ENCODE results near the gene CHCHD6.

Gene CHCHD6

DNA sequence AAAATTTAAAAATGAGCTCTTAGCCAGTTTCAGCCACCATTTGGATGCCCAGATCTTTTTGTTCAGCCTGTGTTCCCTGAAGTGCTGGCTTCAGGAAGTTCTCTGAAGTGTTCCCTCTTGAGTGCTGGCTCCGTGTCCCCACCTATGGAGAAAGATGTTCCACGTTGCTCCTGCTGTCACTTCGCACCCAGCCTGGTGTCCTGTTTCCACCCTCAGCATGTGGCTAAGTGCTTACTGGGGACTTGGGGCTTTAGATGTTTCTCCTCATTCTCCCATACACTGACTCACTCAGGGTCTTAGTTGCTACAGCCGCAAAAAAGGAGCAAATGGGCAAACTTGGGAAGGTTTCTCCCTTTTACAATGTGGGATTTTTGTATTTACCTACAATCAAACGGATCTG is 16.6 kb downstream of the CHCHD6 start:
- TF ChIP-seq, protein P1, sequence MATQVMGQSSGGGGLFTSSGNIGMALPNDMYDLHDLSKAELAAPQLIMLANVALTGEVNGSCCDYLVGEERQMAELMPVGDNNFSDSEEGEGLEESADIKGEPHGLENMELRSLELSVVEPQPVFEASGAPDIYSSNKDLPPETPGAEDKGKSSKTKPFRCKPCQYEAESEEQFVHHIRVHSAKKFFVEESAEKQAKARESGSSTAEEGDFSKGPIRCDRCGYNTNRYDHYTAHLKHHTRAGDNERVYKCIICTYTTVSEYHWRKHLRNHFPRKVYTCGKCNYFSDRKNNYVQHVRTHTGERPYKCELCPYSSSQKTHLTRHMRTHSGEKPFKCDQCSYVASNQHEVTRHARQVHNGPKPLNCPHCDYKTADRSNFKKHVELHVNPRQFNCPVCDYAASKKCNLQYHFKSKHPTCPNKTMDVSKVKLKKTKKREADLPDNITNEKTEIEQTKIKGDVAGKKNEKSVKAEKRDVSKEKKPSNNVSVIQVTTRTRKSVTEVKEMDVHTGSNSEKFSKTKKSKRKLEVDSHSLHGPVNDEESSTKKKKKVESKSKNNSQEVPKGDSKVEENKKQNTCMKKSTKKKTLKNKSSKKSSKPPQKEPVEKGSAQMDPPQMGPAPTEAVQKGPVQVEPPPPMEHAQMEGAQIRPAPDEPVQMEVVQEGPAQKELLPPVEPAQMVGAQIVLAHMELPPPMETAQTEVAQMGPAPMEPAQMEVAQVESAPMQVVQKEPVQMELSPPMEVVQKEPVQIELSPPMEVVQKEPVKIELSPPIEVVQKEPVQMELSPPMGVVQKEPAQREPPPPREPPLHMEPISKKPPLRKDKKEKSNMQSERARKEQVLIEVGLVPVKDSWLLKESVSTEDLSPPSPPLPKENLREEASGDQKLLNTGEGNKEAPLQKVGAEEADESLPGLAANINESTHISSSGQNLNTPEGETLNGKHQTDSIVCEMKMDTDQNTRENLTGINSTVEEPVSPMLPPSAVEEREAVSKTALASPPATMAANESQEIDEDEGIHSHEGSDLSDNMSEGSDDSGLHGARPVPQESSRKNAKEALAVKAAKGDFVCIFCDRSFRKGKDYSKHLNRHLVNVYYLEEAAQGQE (IDR thresholded peaks at IDR 0.05; ENCODE audit: insufficient read depth in 1 of 2, low read depth in 2 of 2, low read length in 2 of 2): no peak
- no peak for TF ChIP-seq SIN3A (IDR thresholded peaks at IDR 0.05; ENCODE audit: borderline replicate concordance, insufficient read depth, low read length)
- no peak for TF ChIP-seq POLR2AphosphoS5 (IDR thresholded peaks at IDR 0.05; ENCODE audit: low read depth, low read length)
- TF ChIP-seq TAF1 (IDR thresholded peaks at IDR 0.05; ENCODE audit: borderline replicate concordance, insufficient read depth, low read length): no peak
- TF ChIP-seq FOXP2 (optimal IDR thresholded peaks at IDR 0.05; ENCODE audit: borderline replicate concordance, extremely low read depth, extremely low read length, insufficient read depth): no peak

DNA sequence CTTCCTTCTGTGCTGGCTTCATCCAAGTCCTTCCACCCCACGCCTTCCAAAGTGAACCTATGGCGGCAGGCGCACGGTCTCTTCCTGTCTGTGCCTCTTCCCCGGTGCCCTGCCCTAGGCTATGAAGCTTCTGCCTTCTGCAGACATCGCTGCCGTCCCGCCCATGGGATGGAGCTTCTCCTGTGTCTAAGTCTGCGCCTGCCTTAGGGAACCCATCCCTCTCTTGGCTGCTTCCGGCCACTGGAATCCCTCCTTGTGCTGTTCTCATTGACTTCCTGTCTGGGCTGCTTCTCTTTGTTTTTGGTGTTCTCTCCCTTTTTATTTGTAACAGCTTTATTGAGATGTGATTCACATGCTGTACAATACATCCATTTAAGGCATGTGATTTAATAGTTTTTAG is 17.2 kb downstream of the CHCHD6 start:
- TF ChIP-seq SIN3A (IDR thresholded peaks at IDR 0.05; ENCODE audit: borderline replicate concordance, insufficient read depth, low read length) (no peak), POLR2AphosphoS5 (IDR thresholded peaks at IDR 0.05; ENCODE audit: low read depth, low read length) (no peak)
- TF ChIP-seq, protein P1 (IDR thresholded peaks at IDR 0.05; ENCODE audit: insufficient read depth in 1 of 2, low read depth in 2 of 2, low read length in 2 of 2): no peak

DNA sequence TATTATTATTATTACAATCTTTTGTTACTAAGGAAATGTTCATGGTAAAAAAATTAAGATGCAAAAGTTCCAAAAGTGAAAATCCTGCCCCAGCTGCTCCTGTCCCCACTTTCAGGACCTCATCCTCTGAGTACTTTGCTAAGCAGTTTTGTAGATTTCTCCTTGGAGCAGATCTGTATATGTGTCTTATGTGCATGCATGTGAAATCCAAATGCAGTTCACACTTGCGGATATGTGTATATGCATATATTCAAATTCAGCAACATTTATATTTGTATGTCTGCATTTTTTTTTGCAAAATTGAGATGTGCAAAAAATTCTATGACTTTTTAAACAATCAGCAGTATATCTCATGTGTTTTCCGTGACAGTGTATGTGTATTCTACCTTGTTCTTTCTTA is 19.2 kb downstream of the CHCHD6 start:
- TF ChIP-seq POLR2AphosphoS5 (IDR thresholded peaks at IDR 0.05; ENCODE audit: low read depth, low read length): no peak
- TF ChIP-seq, protein P1 (IDR thresholded peaks at IDR 0.05; ENCODE audit: insufficient read depth in 1 of 2, low read depth in 2 of 2, low read length in 2 of 2): no peak
- no peak for TF ChIP-seq FOXP2 (optimal IDR thresholded peaks at IDR 0.05; ENCODE audit: borderline replicate concordance, extremely low read depth, extremely low read length, insufficient read depth)
- no peak for TF ChIP-seq TAF1 (IDR thresholded peaks at IDR 0.05; ENCODE audit: borderline replicate concordance, insufficient read depth, low read length)
- no peak for TF ChIP-seq SIN3A (IDR thresholded peaks at IDR 0.05; ENCODE audit: borderline replicate concordance, insufficient read depth, low read length)

DNA sequence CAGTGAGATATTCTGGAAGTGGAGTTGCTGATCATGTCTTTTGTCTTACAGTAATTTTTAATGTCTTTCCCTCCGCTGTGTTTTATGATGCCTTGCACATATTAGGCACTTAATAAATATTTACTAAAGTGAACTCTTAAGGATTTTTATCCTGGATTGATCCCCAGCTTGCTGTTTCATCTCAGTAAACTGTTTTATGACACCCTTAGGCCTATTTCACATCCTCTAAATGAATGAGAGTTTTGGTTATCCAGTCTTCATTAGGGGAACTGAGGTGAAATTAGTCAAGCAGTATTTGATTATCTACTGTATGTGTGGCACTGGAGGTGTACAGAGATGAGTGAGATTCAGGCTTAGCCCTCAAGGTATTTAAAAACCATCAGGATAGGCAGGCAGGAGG is 19.8 kb downstream of the CHCHD6 start:
- TF ChIP-seq TAF1 (IDR thresholded peaks at IDR 0.05; ENCODE audit: borderline replicate concordance, insufficient read depth, low read length): no peak
- TF ChIP-seq SIN3A (IDR thresholded peaks at IDR 0.05; ENCODE audit: borderline replicate concordance, insufficient read depth, low read length): no peak
- no peak for TF ChIP-seq FOXP2 (optimal IDR thresholded peaks at IDR 0.05; ENCODE audit: borderline replicate concordance, extremely low read depth, extremely low read length, insufficient read depth)
- TF ChIP-seq, protein P1 (IDR thresholded peaks at IDR 0.05; ENCODE audit: insufficient read depth in 1 of 2, low read depth in 2 of 2, low read length in 2 of 2): no peak
- no peak for TF ChIP-seq POLR2AphosphoS5 (IDR thresholded peaks at IDR 0.05; ENCODE audit: low read depth, low read length)

DNA sequence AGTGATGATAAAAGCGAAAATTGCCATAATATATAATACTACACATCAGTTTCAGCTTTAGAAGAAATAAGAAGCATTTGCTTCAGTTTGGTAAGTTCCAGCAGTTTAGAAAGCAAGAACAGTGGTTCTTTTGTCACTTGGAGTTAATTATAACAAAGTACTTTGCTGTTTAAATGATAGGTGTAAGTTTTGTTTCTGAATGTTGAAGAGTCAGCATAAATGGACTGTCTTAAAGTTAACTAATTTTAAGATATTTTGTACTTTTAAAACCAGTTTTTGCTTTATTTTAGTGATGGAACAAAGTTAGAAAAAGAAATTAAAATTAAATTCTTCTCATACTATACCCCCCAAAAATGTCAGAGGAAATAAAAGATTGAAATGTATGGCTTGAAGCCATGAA is 24.6 kb downstream of the CHCHD6 start:
- TF ChIP-seq, protein P1 (IDR thresholded peaks at IDR 0.05; ENCODE audit: insufficient read depth in 1 of 2, low read depth in 2 of 2, low read length in 2 of 2): no peak
- no peak for TF ChIP-seq POLR2AphosphoS5 (IDR thresholded peaks at IDR 0.05; ENCODE audit: low read depth, low read length)
- no peak for TF ChIP-seq FOXP2 (optimal IDR thresholded peaks at IDR 0.05; ENCODE audit: borderline replicate concordance, extremely low read depth, extremely low read length, insufficient read depth)
- no peak for TF ChIP-seq TAF1 (IDR thresholded peaks at IDR 0.05; ENCODE audit: borderline replicate concordance, insufficient read depth, low read length)
- TF ChIP-seq SIN3A (IDR thresholded peaks at IDR 0.05; ENCODE audit: borderline replicate concordance, insufficient read depth, low read length): no peak
